ENCODE measurements around the gene EFNA2.
"Not testable (repeated sequence)": the region's sequence is repeated elsewhere in the genome, so short reads cannot be mapped to it uniquely, and the experiment has no call there.

Gene EFNA2

GRCh38 chr19:1313695-1314613 is 28.3 kb downstream of the EFNA2 start:
- DNase-seq (no peak), ATAC-seq (no peak)
- no peak overlapping the region for H3K27ac Mint-ChIP-seq
- H3K36me3 Mint-ChIP-seq (ENCODE audit: low read depth): no peaks in the 10 kb centered on the region
- H3K9me3 Mint-ChIP-seq: no peaks in the 10 kb centered on the region
- H3K27me3 Mint-ChIP-seq: peaks cover 29% of the 10 kb centered on the region
- no peaks in the 10 kb centered on the region for H3K4me1 Mint-ChIP-seq
- H3K4me3 Mint-ChIP-seq: no peak overlapping the region

GRCh38 chr19:1315470-1316166 is 29.9 kb downstream of the EFNA2 start:
- Mint-ChIP-seq H3K27ac (no peak overlapping the region), H3K4me1 (no peaks in the 10 kb centered on the region), H3K36me3 (ENCODE audit: low read depth) (no peaks in the 10 kb centered on the region), H3K4me3 (no peak overlapping the region), H3K9me3 (no peaks in the 10 kb centered on the region), H3K27me3 (peaks cover 31% of the 10 kb centered on the region)
- ATAC-seq (peak; percentile 55), DNase-seq (peak; percentile 51)

- Mint-ChIP-seq H3K4me1 (no peaks in the 10 kb centered on the region), H3K36me3 (ENCODE audit: low read depth) (no peaks in the 10 kb centered on the region), H3K27ac (no peak overlapping the region), H3K4me3 (no peak overlapping the region), H3K9me3 (no peaks in the 10 kb centered on the region), H3K27me3 (peaks cover 35% of the 10 kb centered on the region)
- ATAC-seq: no peak
- DNase-seq: no peak
Measured at GRCh38 chr19:1316466-1316865, 30.8 kb downstream of the EFNA2 start.

GRCh38 chr19:1317274-1318003 is 31.8 kb downstream of the EFNA2 start:
- Mint-ChIP-seq H3K4me1 (no peaks in the 10 kb centered on the region), H3K27ac (no peak overlapping the region), H3K9me3 (no peaks in the 10 kb centered on the region), H3K4me3 (no peak overlapping the region), H3K27me3 (peaks cover 37% of the 10 kb centered on the region), H3K36me3 (ENCODE audit: low read depth) (no peaks in the 10 kb centered on the region)
- DNase-seq (no peak), ATAC-seq (no peak)

GRCh38 chr19:1318678-1319471 is 33.2 kb downstream of the EFNA2 start:
- no peak for ATAC-seq
- peaks cover 42% of the 10 kb centered on the region for H3K27me3 Mint-ChIP-seq
- no peak overlapping the region for H3K27ac Mint-ChIP-seq

GRCh38 chr19:1320282-1320650 is 34.6 kb downstream of the EFNA2 start:
- not testable (repeated sequence) for H3K4me1 Mint-ChIP-seq; H3K4me3 Mint-ChIP-seq; H3K36me3 Mint-ChIP-seq (ENCODE audit: low read depth); H3K9me3 Mint-ChIP-seq; DNase-seq; ATAC-seq; H3K27ac Mint-ChIP-seq
- H3K27me3 Mint-ChIP-seq: peaks cover 50% of the 10 kb centered on the region

More at GRCh38 chr19:1318678-1319471, 33.2 kb downstream of the EFNA2 start:
- peaks cover under 1% of the 10 kb centered on the region for H3K4me1 Mint-ChIP-seq
- H3K36me3 Mint-ChIP-seq (ENCODE audit: low read depth): no peaks in the 10 kb centered on the region
- no peak for DNase-seq
- H3K9me3 Mint-ChIP-seq: no peaks in the 10 kb centered on the region
- no peak overlapping the region for H3K4me3 Mint-ChIP-seq

GRCh38 chr19:1321539-1321938 is 35.9 kb downstream of the EFNA2 start:
- H3K36me3 Mint-ChIP-seq (ENCODE audit: low read depth): no peaks in the 10 kb centered on the region
- no peak for ATAC-seq
- DNase-seq: no peak
- peaks cover 2% of the 10 kb centered on the region for H3K4me1 Mint-ChIP-seq
- H3K27me3 Mint-ChIP-seq: peaks cover 49% of the 10 kb centered on the region
- no peaks in the 10 kb centered on the region for H3K9me3 Mint-ChIP-seq
- no peak overlapping the region for H3K27ac Mint-ChIP-seq
- no peak overlapping the region for H3K4me3 Mint-ChIP-seq

- H3K27me3 Mint-ChIP-seq: peaks cover 43% of the 10 kb centered on the region
- no peak overlapping the region for H3K4me3 Mint-ChIP-seq
- no peak for ATAC-seq
- H3K9me3 Mint-ChIP-seq: no peaks in the 10 kb centered on the region
- H3K4me1 Mint-ChIP-seq: peaks cover 2% of the 10 kb centered on the region
- H3K27ac Mint-ChIP-seq: no peak overlapping the region
- DNase-seq: no peak
- no peaks in the 10 kb centered on the region for H3K36me3 Mint-ChIP-seq (ENCODE audit: low read depth)
Measured at GRCh38 chr19:1322198-1322981, 36.7 kb downstream of the EFNA2 start.

- H3K27me3 Mint-ChIP-seq: peaks cover 35% of the 10 kb centered on the region
- no peaks in the 10 kb centered on the region for H3K9me3 Mint-ChIP-seq
- no peak overlapping the region for H3K27ac Mint-ChIP-seq
- ATAC-seq: no peak
- no peaks in the 10 kb centered on the region for H3K36me3 Mint-ChIP-seq (ENCODE audit: low read depth)
- no peak for DNase-seq
- H3K4me3 Mint-ChIP-seq: no peak overlapping the region
- H3K4me1 Mint-ChIP-seq: peaks cover 2% of the 10 kb centered on the region
Measured at GRCh38 chr19:1324249-1324805, 38.7 kb downstream of the EFNA2 start.

GRCh38 chr19:1324806-1325567 is 39.3 kb downstream of the EFNA2 start:
- ATAC-seq (peak; percentile 87), DNase-seq (peak; percentile 64)
- H3K4me1 Mint-ChIP-seq: peaks cover 2% of the 10 kb centered on the region
- peaks cover 36% of the 10 kb centered on the region for H3K27me3 Mint-ChIP-seq
- H3K9me3 Mint-ChIP-seq: no peaks in the 10 kb centered on the region
- peak overlapping the region; percentile 24 for H3K4me3 Mint-ChIP-seq
- H3K27ac Mint-ChIP-seq: no peak overlapping the region
- no peaks in the 10 kb centered on the region for H3K36me3 Mint-ChIP-seq (ENCODE audit: low read depth)

GRCh38 chr19:1325568-1326294 is 40.1 kb downstream of the EFNA2 start:
- H3K27ac Mint-ChIP-seq: no peak overlapping the region
- H3K9me3 Mint-ChIP-seq: no peaks in the 10 kb centered on the region
- peaks cover 2% of the 10 kb centered on the region for H3K4me1 Mint-ChIP-seq
- H3K36me3 Mint-ChIP-seq (ENCODE audit: low read depth): no peaks in the 10 kb centered on the region
- DNase-seq: no peak
- H3K27me3 Mint-ChIP-seq: peaks cover 40% of the 10 kb centered on the region
- peak overlapping the region; percentile 24 for H3K4me3 Mint-ChIP-seq
- no peak for ATAC-seq

- H3K36me3 Mint-ChIP-seq (ENCODE audit: low read depth): no peaks in the 10 kb centered on the region
- H3K27me3 Mint-ChIP-seq: peaks cover 38% of the 10 kb centered on the region
- H3K4me1 Mint-ChIP-seq: peaks cover 2% of the 10 kb centered on the region
- H3K9me3 Mint-ChIP-seq: no peaks in the 10 kb centered on the region
- DNase-seq (no peak), ATAC-seq (no peak)
- H3K27ac Mint-ChIP-seq: no peak overlapping the region
- H3K4me3 Mint-ChIP-seq: no peak overlapping the region
Measured at GRCh38 chr19:1327125-1327524, 41.5 kb downstream of the EFNA2 start.

All from activated naive CD8-positive, alpha-beta T cell treated with anti-CD3 and anti-CD28 coated beads, Interleukin-2, amount 50 U/mL, for 24 hours (primary cell).